Measurements from ENCODE around the gene ZNF658.
"Not testable (repeated sequence)": the region's sequence is repeated elsewhere in the genome, so short reads cannot be mapped to it uniquely, and the experiment has no call there.

ZNF658 gene

DNA sequence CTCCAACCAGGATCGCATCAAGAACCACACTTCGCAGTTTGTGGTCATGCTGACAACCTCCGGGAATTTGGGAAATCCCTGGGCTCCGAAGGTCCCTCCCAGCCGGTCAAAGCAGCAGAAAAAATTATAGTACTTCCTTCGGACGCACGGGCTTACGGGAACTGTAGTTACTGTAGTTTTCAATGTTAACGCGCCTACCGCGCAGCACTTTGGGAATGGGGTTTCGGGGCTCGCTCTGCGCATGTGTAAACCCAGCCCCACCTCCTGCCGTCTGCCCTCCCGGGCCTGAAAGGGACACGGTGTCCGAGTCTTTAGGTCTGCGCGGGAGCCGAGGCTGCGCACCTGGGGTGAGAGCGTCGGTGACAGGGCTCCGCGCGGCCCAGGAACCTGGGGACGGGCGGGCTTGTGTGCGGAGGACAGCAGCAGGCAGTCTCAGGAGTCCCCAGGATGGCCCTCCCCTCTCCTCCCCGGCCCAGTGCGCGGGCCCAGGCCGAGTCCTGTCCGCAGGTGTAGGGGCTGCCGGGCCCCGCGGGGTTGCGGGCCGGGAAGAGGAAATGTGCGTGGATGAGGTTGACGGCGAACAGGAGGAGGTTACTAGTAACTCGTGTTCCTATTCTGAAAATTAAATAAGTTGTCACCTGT, at the start of gene ZNF658:
ZNF658 (plus strand) TSS at position 236 of the 642 bp plus-strand sequence. CDS start 2,837 bp downstream, outside the sequence.
- DNase-seq (ENCODE audit: low spot score in 2 of 2) = peak; percentile 77 to 85
- H3K27me3 ChIP-seq (ENCODE audit: low read depth); H3K9me3 ChIP-seq; in situ Hi-C loops (cut with MboI; ENCODE audit: low sequenced_read_pairs); H3K36me3 ChIP-seq (replicated peaks); H3K4me1 ChIP-seq: not testable (repeated sequence)
- peak within 1 kb of the TSS; percentile 34 for H3K4me3 ChIP-seq

DNA sequence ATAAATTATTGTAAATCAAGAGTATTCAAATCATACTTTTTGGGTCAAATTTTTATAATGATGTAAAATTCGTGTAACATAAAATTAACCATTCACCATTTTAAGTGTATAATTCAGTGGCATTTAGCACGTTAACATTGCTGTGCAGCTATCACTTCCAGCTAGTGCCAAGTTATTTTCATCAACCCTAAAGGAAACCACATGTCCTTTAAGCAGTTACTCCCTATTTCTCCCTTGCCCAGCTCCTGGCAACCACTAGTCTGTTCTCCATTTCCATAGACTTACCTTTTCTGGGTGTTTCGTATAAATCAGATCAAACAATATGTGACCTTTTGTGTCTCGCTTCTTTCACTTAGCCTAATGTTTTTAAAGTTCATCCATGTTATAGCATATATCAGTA, 38.8 kb upstream of the ZNF658 start:
- in situ Hi-C loops (cut with MboI; ENCODE audit: low sequenced_read_pairs); DNase-seq (ENCODE audit: low spot score in 2 of 2); H3K27me3 ChIP-seq (ENCODE audit: low read depth); H3K9me3 ChIP-seq; H3K4me1 ChIP-seq; H3K36me3 ChIP-seq (replicated peaks); H3K4me3 ChIP-seq: not testable (repeated sequence)

DNA sequence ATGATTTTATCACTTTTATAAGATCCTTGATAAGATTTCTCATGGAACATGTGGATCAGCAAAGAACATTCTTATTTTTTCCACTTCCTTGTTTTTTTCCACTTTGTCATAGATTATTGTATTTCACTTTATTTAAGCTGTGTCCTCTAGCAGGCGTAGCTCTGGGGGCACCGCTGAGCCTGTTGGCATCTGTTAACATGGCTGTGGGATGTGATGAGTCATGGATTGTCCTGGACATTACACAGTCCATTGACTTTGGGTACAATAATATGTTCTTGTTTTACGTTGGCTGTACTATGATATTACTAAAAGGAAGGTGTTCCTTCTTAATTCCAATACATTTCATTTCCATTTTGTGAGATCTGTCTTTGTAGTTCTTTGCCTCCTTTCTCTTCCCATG, 31.9 kb upstream of the ZNF658 start:
- H3K4me1 ChIP-seq; H3K27me3 ChIP-seq (ENCODE audit: low read depth); H3K36me3 ChIP-seq (replicated peaks); in situ Hi-C loops (cut with MboI; ENCODE audit: low sequenced_read_pairs); DNase-seq (ENCODE audit: low spot score in 2 of 2); H3K9me3 ChIP-seq; H3K4me3 ChIP-seq: not testable (repeated sequence)

DNA sequence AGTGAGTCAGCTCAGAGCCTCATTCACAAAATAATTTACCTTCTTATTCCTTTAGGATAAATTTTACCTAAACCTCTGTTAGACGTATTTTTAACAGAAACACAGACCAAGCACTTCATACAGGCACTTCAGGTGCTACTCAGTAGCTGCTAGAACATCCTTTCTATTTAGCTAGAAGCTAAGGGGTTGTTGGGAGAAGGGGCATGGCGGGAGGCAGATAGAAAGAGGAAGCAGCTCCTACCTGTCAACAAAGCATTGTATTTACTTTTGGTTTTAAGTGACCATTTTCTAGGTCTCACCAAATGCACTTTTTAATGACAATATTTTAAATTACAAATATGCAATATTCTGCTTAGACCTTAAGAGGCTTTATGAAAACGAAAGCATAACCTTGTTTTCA, 19.9 kb upstream of the ZNF658 start:
- H3K4me1 ChIP-seq; in situ Hi-C loops (cut with MboI; ENCODE audit: low sequenced_read_pairs); DNase-seq (ENCODE audit: low spot score in 2 of 2); H3K9me3 ChIP-seq; H3K27me3 ChIP-seq (ENCODE audit: low read depth); H3K36me3 ChIP-seq (replicated peaks); H3K4me3 ChIP-seq: not testable (repeated sequence)

DNA sequence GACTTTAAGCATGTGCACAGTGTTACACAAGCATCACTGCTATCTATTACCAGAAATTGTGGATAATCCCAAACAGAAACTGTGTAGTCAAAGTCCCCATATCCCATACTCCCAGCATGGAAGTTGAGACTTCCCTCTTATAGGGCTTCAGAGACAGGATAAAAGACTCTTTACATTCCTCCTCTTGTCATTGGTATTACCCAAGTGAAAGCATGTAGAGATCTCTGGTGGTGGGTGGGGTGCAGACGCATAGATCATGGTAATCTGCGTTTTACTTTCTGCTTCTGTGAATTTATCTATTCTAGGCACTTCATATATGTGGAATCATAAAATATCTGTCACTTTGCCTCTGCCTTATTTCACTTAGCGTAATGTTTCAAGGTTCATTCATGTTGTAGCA, 18.7 kb upstream of the ZNF658 start:
- H3K4me3 ChIP-seq; H3K9me3 ChIP-seq; H3K36me3 ChIP-seq (replicated peaks); in situ Hi-C loops (cut with MboI; ENCODE audit: low sequenced_read_pairs); H3K4me1 ChIP-seq; H3K27me3 ChIP-seq (ENCODE audit: low read depth); DNase-seq (ENCODE audit: low spot score in 2 of 2): not testable (repeated sequence)

DNA sequence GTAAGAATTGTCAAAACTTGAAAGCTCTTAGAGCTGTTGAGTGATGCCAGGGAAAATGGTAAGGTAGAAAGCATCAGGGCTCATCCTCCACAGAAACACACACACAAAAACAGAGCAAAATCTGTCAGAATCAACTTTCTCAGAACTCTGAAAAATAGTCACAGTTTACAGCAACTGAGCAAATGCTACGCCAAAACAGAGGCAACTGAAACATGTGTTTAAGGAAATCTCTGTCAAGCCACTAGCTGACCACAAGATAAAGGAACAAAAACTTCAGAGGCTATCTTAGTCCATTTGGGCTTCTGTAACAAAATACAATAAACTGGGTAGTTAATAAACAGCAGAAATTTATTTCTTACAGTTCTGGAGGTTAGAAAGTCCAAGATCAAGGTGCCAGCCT, 10.2 kb upstream of the ZNF658 start:
- in situ Hi-C loops (cut with MboI; ENCODE audit: low sequenced_read_pairs); H3K4me3 ChIP-seq; H3K9me3 ChIP-seq; H3K36me3 ChIP-seq (replicated peaks); H3K4me1 ChIP-seq; H3K27me3 ChIP-seq (ENCODE audit: low read depth); DNase-seq (ENCODE audit: low spot score in 2 of 2): not testable (repeated sequence)

DNA sequence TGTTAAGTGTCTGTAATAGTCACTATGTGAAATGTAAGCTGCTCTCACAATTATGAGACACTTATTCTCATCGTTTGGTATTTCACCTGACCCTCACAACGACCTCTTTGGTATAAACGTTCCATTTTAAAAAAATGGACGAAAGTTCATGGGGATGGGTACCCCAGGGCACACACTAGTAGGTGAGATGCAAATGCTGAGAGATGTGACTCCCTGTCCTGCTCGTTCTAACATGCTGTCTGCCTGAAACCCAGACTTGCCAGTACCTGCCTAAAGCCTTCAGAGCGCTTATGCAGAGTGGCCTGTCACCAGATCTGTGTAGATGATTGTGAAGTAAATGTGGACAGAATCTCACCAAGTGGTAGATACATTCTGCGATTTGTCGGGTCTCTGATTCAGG, 616 bp downstream of the ZNF658 start:
- DNase-seq (ENCODE audit: low spot score in 2 of 2); in situ Hi-C loops (cut with MboI; ENCODE audit: low sequenced_read_pairs); H3K4me1 ChIP-seq; H3K9me3 ChIP-seq; H3K36me3 ChIP-seq (replicated peaks); H3K27me3 ChIP-seq (ENCODE audit: low read depth): not testable (repeated sequence)
- peak overlapping the region; percentile 34 for H3K4me3 ChIP-seq

DNA sequence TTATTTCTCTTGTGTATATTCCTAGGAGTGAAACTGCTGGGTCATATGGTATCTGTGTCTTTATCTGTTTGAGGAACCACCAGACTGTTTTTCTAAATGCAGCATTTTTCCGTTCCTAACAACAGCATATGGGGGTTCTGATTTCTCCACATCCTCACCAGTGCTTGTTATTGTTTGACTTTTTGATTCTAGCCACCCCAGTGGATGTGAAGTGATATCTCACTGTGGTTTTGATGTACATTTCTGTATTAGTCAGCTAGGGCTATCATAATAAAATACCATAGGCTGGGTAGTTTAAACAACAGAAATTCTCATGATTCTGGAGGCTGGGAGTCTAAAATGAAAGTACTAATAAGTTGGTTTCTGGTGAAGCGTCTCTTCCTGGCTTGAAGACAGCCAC, 9.0 kb downstream of the ZNF658 start:
- H3K9me3 ChIP-seq; H3K4me3 ChIP-seq; in situ Hi-C loops (cut with MboI; ENCODE audit: low sequenced_read_pairs); H3K36me3 ChIP-seq (replicated peaks); H3K4me1 ChIP-seq; H3K27me3 ChIP-seq (ENCODE audit: low read depth); DNase-seq (ENCODE audit: low spot score in 2 of 2): not testable (repeated sequence)

DNA sequence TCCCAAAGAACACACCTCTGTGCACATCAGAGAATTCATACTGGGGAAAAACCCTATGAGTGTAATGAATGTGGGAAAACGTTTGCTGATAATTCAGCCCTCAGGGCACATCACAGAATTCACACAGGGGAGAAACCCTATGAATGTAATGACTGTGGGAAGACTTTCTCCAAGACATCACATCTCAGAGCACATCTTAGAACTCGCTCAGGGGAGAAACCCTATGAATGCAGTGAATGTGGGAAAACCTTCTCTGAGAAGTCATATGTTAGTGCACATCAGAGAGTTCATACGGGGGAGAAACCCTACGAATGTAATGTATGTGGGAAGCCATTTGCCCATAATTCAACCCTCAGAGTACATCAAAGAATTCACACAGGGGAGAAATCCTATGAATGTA, 19.5 kb downstream of the ZNF658 start:
- H3K9me3 ChIP-seq; H3K4me3 ChIP-seq; DNase-seq (ENCODE audit: low spot score in 2 of 2); in situ Hi-C loops (cut with MboI; ENCODE audit: low sequenced_read_pairs); H3K36me3 ChIP-seq (replicated peaks); H3K4me1 ChIP-seq; H3K27me3 ChIP-seq (ENCODE audit: low read depth): not testable (repeated sequence)

DNA sequence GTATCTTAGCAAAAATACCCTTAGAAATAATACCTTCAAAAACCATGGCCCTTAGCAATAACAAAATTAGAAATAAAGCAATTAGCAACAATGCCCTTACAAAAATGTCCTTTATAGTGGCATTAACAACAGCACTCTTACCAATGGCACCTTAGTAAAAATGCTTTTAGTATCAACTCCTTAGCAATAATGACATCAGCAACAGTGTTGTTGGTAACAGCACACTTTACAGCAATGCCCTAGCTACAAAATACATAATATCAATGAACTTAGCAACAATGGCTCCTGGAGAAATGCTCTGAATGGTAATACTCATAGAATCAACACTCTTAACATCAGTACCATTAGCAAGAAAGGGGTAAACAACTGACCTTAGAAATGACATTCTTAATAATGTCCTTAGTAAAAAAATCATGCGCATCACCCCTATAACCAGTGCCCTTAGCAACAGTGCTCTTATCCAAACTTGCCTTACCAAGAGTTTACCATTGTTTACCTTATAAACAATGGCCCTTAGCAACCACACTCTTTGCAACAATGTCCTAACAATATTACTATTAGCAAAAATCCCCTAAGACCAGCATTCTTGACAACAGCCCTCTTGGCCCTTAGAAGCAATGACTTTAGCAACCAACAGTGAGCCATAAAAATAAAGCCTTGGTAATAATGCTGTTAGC, 35.8 kb downstream of the ZNF658 start:
- in situ Hi-C loops (cut with MboI; ENCODE audit: low sequenced_read_pairs); H3K4me3 ChIP-seq; H3K4me1 ChIP-seq; H3K9me3 ChIP-seq; DNase-seq (ENCODE audit: low spot score in 2 of 2); H3K36me3 ChIP-seq (replicated peaks); H3K27me3 ChIP-seq (ENCODE audit: low read depth): not testable (repeated sequence)

DNA sequence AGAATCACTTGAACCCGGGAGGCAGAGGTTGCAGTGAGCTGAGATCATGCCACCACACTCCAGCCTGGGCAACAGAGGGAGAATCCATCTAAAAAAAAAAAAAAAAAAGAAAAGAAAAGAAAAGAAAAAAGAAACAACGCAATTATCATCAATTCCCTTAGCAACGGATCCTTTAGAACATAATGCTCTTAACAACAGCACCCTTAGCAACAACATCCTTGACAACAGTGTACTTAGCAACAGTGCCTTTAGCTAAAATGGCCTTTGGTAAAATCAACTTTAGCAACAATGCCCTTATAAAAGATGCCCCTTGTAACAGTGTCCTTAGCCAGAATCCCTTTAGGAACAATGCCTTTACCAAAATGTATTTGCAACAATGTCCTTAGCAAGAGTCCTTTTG, 37.1 kb downstream of the ZNF658 start:
- in situ Hi-C loops (cut with MboI; ENCODE audit: low sequenced_read_pairs); DNase-seq (ENCODE audit: low spot score in 2 of 2); H3K36me3 ChIP-seq (replicated peaks); H3K4me3 ChIP-seq; H3K9me3 ChIP-seq; H3K4me1 ChIP-seq; H3K27me3 ChIP-seq (ENCODE audit: low read depth): not testable (repeated sequence)

DNA sequence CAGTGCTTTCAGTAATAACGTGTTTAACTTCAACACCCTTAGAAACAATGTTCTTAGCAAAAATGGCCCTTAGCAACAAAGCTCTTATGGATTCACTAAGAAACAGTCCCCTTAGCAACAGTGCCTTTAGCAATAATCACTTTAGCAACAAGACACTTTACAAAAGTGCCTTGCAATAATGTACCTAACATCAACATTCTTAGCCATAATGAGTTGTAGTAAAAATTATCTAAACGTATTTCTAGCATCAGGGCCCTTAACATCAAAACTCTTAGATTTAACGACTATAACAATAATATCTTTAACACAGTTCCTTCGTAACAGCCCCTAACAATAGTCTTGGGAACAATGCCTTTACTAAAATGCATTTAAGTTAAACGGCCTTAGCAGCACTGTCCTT, 37.8 kb downstream of the ZNF658 start:
- H3K4me3 ChIP-seq; H3K9me3 ChIP-seq; H3K27me3 ChIP-seq (ENCODE audit: low read depth); H3K36me3 ChIP-seq (replicated peaks); H3K4me1 ChIP-seq; DNase-seq (ENCODE audit: low spot score in 2 of 2); in situ Hi-C loops (cut with MboI; ENCODE audit: low sequenced_read_pairs): not testable (repeated sequence)

DNA sequence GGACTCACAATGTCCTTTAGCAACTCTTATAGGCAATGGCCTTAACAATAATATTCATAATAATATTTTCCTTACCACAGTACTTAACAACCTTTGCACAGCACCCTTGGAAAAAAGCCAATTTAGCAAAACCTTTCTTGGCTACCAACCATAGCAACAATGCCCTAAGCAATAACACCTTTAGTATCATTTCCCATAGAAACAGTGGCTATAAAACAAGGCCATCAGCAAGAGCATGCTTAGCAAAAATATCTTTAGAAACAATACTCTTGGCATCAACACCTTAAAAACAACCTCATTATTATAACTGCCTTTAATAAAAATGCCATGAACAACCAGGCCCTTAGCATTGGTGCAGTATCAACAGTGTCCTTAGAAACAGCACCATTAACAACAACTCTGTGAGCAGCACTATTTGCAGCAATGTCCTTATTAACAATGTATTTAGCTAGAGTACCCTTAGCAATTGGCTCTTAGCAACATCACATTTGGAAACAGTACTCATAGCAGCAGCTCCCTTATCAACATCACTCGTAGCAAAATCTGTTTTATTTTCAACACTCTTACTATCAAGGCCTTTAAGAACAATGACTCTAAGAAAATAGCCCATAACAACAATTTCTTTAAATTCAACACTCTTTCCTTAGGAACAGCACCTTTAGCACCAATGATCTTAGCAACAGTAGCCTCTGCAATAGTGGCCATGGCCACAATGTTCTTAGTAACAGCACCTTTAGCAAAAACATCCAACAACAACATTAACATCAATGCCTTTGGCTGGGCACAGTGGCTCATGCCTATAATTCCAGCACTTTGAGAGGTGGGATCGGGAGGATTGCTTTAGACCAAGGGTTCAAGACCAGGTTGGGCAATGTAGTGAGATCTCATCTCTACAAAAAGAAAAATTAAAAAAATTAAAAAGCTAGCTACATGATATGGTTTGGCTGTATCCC, 39.6 kb downstream of the ZNF658 start:
- DNase-seq (ENCODE audit: low spot score in 2 of 2); H3K4me1 ChIP-seq; H3K4me3 ChIP-seq; H3K36me3 ChIP-seq (replicated peaks); H3K27me3 ChIP-seq (ENCODE audit: low read depth); H3K9me3 ChIP-seq; in situ Hi-C loops (cut with MboI; ENCODE audit: low sequenced_read_pairs): not testable (repeated sequence)

All from HAP-1 (cell line).